ENCODE results near the gene SH3BP1. TPM values are rescaled to one million over a fixed set of nuclear protein-coding genes. Genes with fewer than 3 reads are reported as not detected.

The SH3BP1 gene
- total and polyA plus RNA-seq, 4 experiments from 2014 or later, result 17.6 to 89.2 (median 57.1) TPM

Other genes starting within 250 kb of the SH3BP1 start
- gene ELFN2, start 212.2 kb upstream of the SH3BP1 start, total RNA-seq, result under 1 TPM; 0.32 to 0.55 TPM
- not detected for gene ELFN2, start 212.2 kb upstream of the SH3BP1 start, polyA plus RNA-seq
- 100 to 1,000 TPM; 213 to 218 TPM for gene MFNG, start 153.3 kb upstream of the SH3BP1 start, total RNA-seq
- 100 to 1,000 TPM; 339 to 441 TPM for gene MFNG, start 153.3 kb upstream of the SH3BP1 start, polyA plus RNA-seq
- gene CARD10, start 120.3 kb upstream of the SH3BP1 start, total RNA-seq, result under 1 TPM; 0.42 to 0.61 TPM
- not detected for gene CARD10, start 120.3 kb upstream of the SH3BP1 start, polyA plus RNA-seq
- gene CDC42EP1, start 79.2 kb upstream of the SH3BP1 start, total RNA-seq, result not detected
- gene CDC42EP1, start 79.2 kb upstream of the SH3BP1 start, polyA plus RNA-seq, result not detected
- 1 to 10 TPM in 1 of 2 experiments, not detected in 1; 1.0 TPM for gene LGALS2, start 59.6 kb upstream of the SH3BP1 start, total RNA-seq
- gene LGALS2, start 59.6 kb upstream of the SH3BP1 start, polyA plus RNA-seq, result not detected
- 100 to 1,000 TPM; 108 to 109 TPM for gene GGA1, start 30.8 kb upstream of the SH3BP1 start, total RNA-seq
- 10 to 100 TPM; 16.3 to 26.7 TPM for gene GGA1, start 30.8 kb upstream of the SH3BP1 start, polyA plus RNA-seq
- gene PDXP, start 19.1 kb downstream of the SH3BP1 start, total RNA-seq, result 1 to 10 TPM; 7.3 to 9.8 TPM
- gene PDXP, start 19.1 kb downstream of the SH3BP1 start, polyA plus RNA-seq, result 1 to 10 TPM in 1 of 2 donors, under 1 TPM in 1; 0.38 to 7.1 TPM
- 10 to 100 TPM; 64.8 to 68.7 TPM for gene LGALS1, start 36.0 kb downstream of the SH3BP1 start, total RNA-seq
- 100 to 1,000 TPM; 315 to 358 TPM for gene LGALS1, start 36.0 kb downstream of the SH3BP1 start, polyA plus RNA-seq
- 10 to 100 TPM; 50.3 to 52.0 TPM for gene NOL12, start 46.7 kb downstream of the SH3BP1 start, total RNA-seq
- gene NOL12, start 46.7 kb downstream of the SH3BP1 start, polyA plus RNA-seq, result 10 to 100 TPM; 38.8 to 51.6 TPM
- gene TRIOBP, start 57.4 kb downstream of the SH3BP1 start, total RNA-seq, result 10 to 100 TPM; 25.8 to 26.1 TPM
- gene TRIOBP, start 57.4 kb downstream of the SH3BP1 start, polyA plus RNA-seq, result 10 to 100 TPM in 1 of 2 donors, 1 to 10 TPM in 1; 9.2 to 13.0 TPM
- gene GCAT, start 168.3 kb downstream of the SH3BP1 start, total RNA-seq, result 1 to 10 TPM; 3.4 to 4.4 TPM
- 1 to 10 TPM; 2.9 to 6.8 TPM for gene GCAT, start 168.3 kb downstream of the SH3BP1 start, polyA plus RNA-seq
- gene GALR3, start 183.7 kb downstream of the SH3BP1 start, total RNA-seq, result not detected
- not detected for gene GALR3, start 183.7 kb downstream of the SH3BP1 start, polyA plus RNA-seq
- 10 to 100 TPM; 21.6 to 22.7 TPM for gene ANKRD54, start 204.7 kb downstream of the SH3BP1 start, total RNA-seq
- gene ANKRD54, start 204.7 kb downstream of the SH3BP1 start, polyA plus RNA-seq, result 10 to 100 TPM; 11.0 to 13.4 TPM
- 100 to 1,000 TPM; 550 to 571 TPM for gene EIF3L, start 209.8 kb downstream of the SH3BP1 start, total RNA-seq
- gene EIF3L, start 209.8 kb downstream of the SH3BP1 start, polyA plus RNA-seq, result 100 to 1,000 TPM; 226 to 364 TPM

Data from CD4-positive, alpha-beta memory T cell (primary cell).